CD8-positive, alpha-beta memory T cell (primary cell): ENCODE measurements around the gene ECSIT. TPM values are rescaled to one million over a fixed set of nuclear protein-coding genes. Genes with fewer than 3 reads are reported as not detected.

ENCODE experiments used
- polyA plus RNA-seq: library from polyadenylated mRNA; unstranded; fragments of 300-500 nt; fragmentation: Illumina TruSeq; gene quantifications from one replicate; pipeline ENCODE4 v1.2.3, GENCODE V29; 2021
- total RNA-seq, 2 experiments: library from RNA; stranded (reverse); gene quantifications; one replicate each; pipeline ENCODE4 v1.2.3, GENCODE V29; 2021

The ECSIT gene
- total and polyA plus RNA-seq, 3 experiments from 2014 or later, result 31.4 to 61.0 (median 59.6) TPM

Other genes with a start within 250 kb of the ECSIT start
- not detected for gene TSPAN16, start 233.0 kb downstream of the ECSIT start, total RNA-seq
- not detected for gene TSPAN16, start 233.0 kb downstream of the ECSIT start, polyA plus RNA-seq
- gene RAB3D, start 189.5 kb downstream of the ECSIT start, total RNA-seq, result 1 to 10 TPM; 3.2 to 4.5 TPM
- gene RAB3D, start 189.5 kb downstream of the ECSIT start, polyA plus RNA-seq, result 3.7 TPM
- 10 to 100 TPM; 24.8 to 30.5 TPM for gene TMEM205, start 182.9 kb downstream of the ECSIT start, total RNA-seq
- gene TMEM205, start 182.9 kb downstream of the ECSIT start, polyA plus RNA-seq, result 75.9 TPM
- 10 to 100 TPM; 14.2 to 14.6 TPM for gene CCDC159, start 182.6 kb downstream of the ECSIT start, total RNA-seq
- 30.1 TPM for gene CCDC159, start 182.6 kb downstream of the ECSIT start, polyA plus RNA-seq
- 1 to 10 TPM; 2.1 to 2.2 TPM for gene PLPPR2, start 173.7 kb downstream of the ECSIT start, total RNA-seq
- 1.2 TPM for gene PLPPR2, start 173.7 kb downstream of the ECSIT start, polyA plus RNA-seq
- 1 to 10 TPM; 2.1 to 2.2 TPM for gene SWSAP1, start 154.5 kb downstream of the ECSIT start, total RNA-seq
- 7.0 TPM for gene SWSAP1, start 154.5 kb downstream of the ECSIT start, polyA plus RNA-seq
- gene EPOR, start 144.8 kb downstream of the ECSIT start, total RNA-seq, result 1 to 10 TPM; 3.4 to 3.6 TPM
- gene EPOR, start 144.8 kb downstream of the ECSIT start, polyA plus RNA-seq, result 8.0 TPM
- not detected for gene RGL3, start 109.8 kb downstream of the ECSIT start, total RNA-seq
- not detected for gene RGL3, start 109.8 kb downstream of the ECSIT start, polyA plus RNA-seq
- gene ODAD3, start 94.0 kb downstream of the ECSIT start, total RNA-seq, result under 1 TPM; 0.11 to 0.24 TPM
- gene ODAD3, start 94.0 kb downstream of the ECSIT start, polyA plus RNA-seq, result not detected
- 100 to 1,000 TPM; 262 to 272 TPM for gene PRKCSH, start 93.5 kb downstream of the ECSIT start, total RNA-seq
- 60.7 TPM for gene PRKCSH, start 93.5 kb downstream of the ECSIT start, polyA plus RNA-seq
- gene ELAVL3, start 48.1 kb downstream of the ECSIT start, total RNA-seq, result not detected
- not detected for gene ELAVL3, start 48.1 kb downstream of the ECSIT start, polyA plus RNA-seq
- 10 to 100 TPM; 12.6 to 13.3 TPM for gene ZNF653, start 23.3 kb downstream of the ECSIT start, total RNA-seq
- gene ZNF653, start 23.3 kb downstream of the ECSIT start, polyA plus RNA-seq, result 5.1 TPM
- not detected for gene CNN1, start 9.7 kb upstream of the ECSIT start, total RNA-seq
- gene CNN1, start 9.7 kb upstream of the ECSIT start, polyA plus RNA-seq, result not detected
- gene ELOF1, start 30.1 kb upstream of the ECSIT start, total RNA-seq, result 10 to 100 TPM; 61.7 to 62.7 TPM
- 91.7 TPM for gene ELOF1, start 30.1 kb upstream of the ECSIT start, polyA plus RNA-seq
- 1 to 10 TPM; 5.7 TPM for gene ACP5, start 48.5 kb upstream of the ECSIT start, total RNA-seq
- gene ACP5, start 48.5 kb upstream of the ECSIT start, polyA plus RNA-seq, result 11.8 TPM
- 1 to 10 TPM; 5.7 to 6.2 TPM for gene ZNF627, start 68.3 kb upstream of the ECSIT start, total RNA-seq
- 6.2 TPM for gene ZNF627, start 68.3 kb upstream of the ECSIT start, polyA plus RNA-seq
- gene ZNF823, start 209.8 kb upstream of the ECSIT start, total RNA-seq, result 1 to 10 TPM; 4.4 to 4.6 TPM
- gene ZNF823, start 209.8 kb upstream of the ECSIT start, polyA plus RNA-seq, result 3.6 TPM
- 1 to 10 TPM; 6.4 to 7.5 TPM for gene ZNF441, start 237.9 kb upstream of the ECSIT start, total RNA-seq
- 5.9 TPM for gene ZNF441, start 237.9 kb upstream of the ECSIT start, polyA plus RNA-seq